ENCODE data around the gene NGLY1.

Gene NGLY1

GRCh38 chr3:25707268-25707926 is 75.8 kb downstream of the NGLY1 start:
- no peak for DNase-seq

GRCh38 chr3:25706213-25706612 is 77.0 kb downstream of the NGLY1 start:
- no peak for DNase-seq

GRCh38 chr3:25697553-25697952 is 85.7 kb downstream of the NGLY1 start:
- DNase-seq, result no peak

GRCh38 chr3:25695731-25696420 is 87.4 kb downstream of the NGLY1 start:
- DNase-seq, result no peak

- DNase-seq, result no peak
Observed at GRCh38 chr3:25693238-25693637, 90.0 kb downstream of the NGLY1 start.

- no peak for DNase-seq
Observed at GRCh38 chr3:25692341-25692740, 90.9 kb downstream of the NGLY1 start.

GRCh38 chr3:25690768-25691533 is 92.3 kb downstream of the NGLY1 start:
- no peak for DNase-seq

- DNase-seq, result no peak
Observed at GRCh38 chr3:25689226-25689625, 94.0 kb downstream of the NGLY1 start.

GRCh38 chr3:25687742-25688141 is 95.5 kb downstream of the NGLY1 start:
- DNase-seq, result no peak

GRCh38 chr3:25686766-25687165 is 96.5 kb downstream of the NGLY1 start:
- DNase-seq, result no peak

GRCh38 chr3:25683882-25684281 is 99.4 kb downstream of the NGLY1 start:
- no peak for DNase-seq

- no peak for DNase-seq
Observed at GRCh38 chr3:25683410-25683809, 99.8 kb downstream of the NGLY1 start.

- DNase-seq, result no peak
Observed at GRCh38 chr3:25679642-25680302, 103.5 kb downstream of the NGLY1 start.

- DNase-seq, result no peak
Observed at GRCh38 chr3:25679166-25679565, 104.1 kb downstream of the NGLY1 start.

- no peak for DNase-seq
Observed at GRCh38 chr3:25678581-25678980, 104.7 kb downstream of the NGLY1 start.

GRCh38 chr3:25677121-25677520 is 106.1 kb downstream of the NGLY1 start:
- no peak for DNase-seq

GRCh38 chr3:25674670-25675069 is 108.6 kb downstream of the NGLY1 start:
- no peak for DNase-seq

GRCh38 chr3:25673738-25674298 is 109.4 kb downstream of the NGLY1 start:
- no peak for DNase-seq
